ENCODE measurements around the gene SLC38A11. TPM values are rescaled to one million over a fixed set of nuclear protein-coding genes. Genes with fewer than 3 reads are reported as not detected.

The SLC38A11 gene
- total RNA-seq, 1 donor from 2014 or later = not detected

DNA sequence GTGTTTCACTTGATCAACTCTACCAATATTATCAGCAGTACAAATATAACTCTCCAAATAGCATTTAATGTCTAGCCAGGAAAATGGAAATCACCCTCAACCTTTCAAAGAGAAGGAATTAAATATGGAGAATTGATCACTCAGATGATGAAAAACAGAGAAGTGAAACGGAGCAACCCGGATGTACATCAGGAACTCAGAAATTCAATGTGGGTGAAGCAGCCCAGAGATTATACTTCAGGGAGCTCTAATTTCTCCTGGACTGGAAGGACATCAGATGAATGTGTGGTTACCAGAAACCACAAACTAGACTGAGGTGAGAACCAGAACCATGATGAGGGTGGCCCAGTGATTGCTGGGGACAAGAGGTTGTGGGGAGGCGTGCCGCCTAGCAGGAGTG lies 78.2 kb downstream of the SLC38A11 start:
- H3K4me1 ChIP-seq = peaks cover 12% of the 10 kb centered on the region
- Mint-ChIP-seq H3K27me3 (ENCODE audit: insufficient read depth, low read depth) (no peaks in the 10 kb centered on the region), H3K27ac (no peak overlapping the region), H3K36me3 (no peaks in the 10 kb centered on the region), H3K9me3 (no peaks in the 10 kb centered on the region), H3K4me3 (no peak overlapping the region), H3K4me1 (peaks cover 14% of the 10 kb centered on the region)
- TF ChIP-seq EZH2phosphoT487 (IDR thresholded peaks at IDR 0.05) = no peak
- no peaks in the 10 kb centered on the region for H3K36me3 ChIP-seq
- no peak overlapping the region for H2AFZ ChIP-seq (replicated peaks)
- no peaks in the 10 kb centered on the region for H3K27me3 ChIP-seq
- no peak for DNase-seq (ENCODE audit: low spot score)
- H3K27ac ChIP-seq = no peak overlapping the region
- no peaks in the 10 kb centered on the region for H3K79me2 ChIP-seq (ENCODE audit: low read depth)
- H3K9ac ChIP-seq = no peak overlapping the region
- no peaks in the 10 kb centered on the region for H3K9me3 ChIP-seq (ENCODE audit: low read depth)
- no peaks in the 10 kb centered on the region for H3F3A ChIP-seq (ENCODE audit: low read depth)
- H3K4me3 ChIP-seq = no peak overlapping the region
- no peaks in the 10 kb centered on the region for H4K20me1 ChIP-seq (ENCODE audit: low read depth)
- H3K4me2 ChIP-seq = no peak overlapping the region

DNA sequence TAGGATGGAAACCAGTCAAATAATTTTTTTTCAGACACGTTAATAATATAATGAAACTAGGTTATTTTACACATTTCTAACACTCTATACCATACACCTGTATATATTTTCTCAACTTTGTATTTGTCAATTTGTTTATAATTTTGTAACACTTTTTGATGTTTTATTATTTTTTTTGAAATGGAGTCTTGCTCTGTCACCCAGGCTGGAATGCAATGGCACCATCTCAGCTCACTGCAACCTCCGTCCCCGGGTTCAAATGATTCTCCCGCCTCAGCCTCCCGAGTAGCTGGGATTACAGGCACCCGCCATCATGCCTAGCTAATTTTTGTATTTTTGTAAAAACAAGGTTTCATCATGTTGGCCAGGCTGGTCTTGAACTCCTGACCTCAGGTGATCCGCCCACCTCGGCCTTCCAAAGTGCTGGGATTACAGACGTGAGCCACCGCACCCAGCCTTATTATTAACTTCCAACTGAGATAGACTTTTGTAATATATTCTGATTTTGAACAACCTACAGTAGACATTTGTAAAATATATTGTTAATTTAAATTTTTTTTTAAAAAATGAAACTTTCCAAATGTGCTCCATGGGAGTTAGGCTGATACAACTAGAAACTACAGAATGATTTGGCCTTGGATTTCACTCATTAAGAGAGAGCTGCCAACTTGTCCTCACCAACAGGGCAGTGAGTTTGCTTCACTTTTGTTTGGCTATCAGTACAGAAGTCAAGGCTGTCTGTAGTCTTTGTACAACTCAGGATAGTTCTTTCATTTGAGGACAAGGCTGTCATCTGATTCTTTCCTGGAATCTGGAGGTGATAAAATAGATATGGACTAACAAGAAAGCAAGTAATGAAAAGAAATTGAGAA lies 79.8 kb downstream of the SLC38A11 start:
- Mint-ChIP-seq H3K9me3 (no peaks in the 10 kb centered on the region), H3K4me3 (no peak overlapping the region), H3K4me1 (peaks cover 14% of the 10 kb centered on the region), H3K27me3 (ENCODE audit: insufficient read depth, low read depth) (no peaks in the 10 kb centered on the region), H3K36me3 (no peaks in the 10 kb centered on the region), H3K27ac (no peak overlapping the region)
- H3F3A ChIP-seq (ENCODE audit: low read depth) = no peaks in the 10 kb centered on the region
- H3K9me3 ChIP-seq (ENCODE audit: low read depth) = no peaks in the 10 kb centered on the region
- H3K27me3 ChIP-seq = no peaks in the 10 kb centered on the region
- H3K4me2 ChIP-seq = no peak overlapping the region
- TF ChIP-seq EZH2 (IDR thresholded peaks at IDR 0.05) = no peak
- TF ChIP-seq EZH2phosphoT487 (IDR thresholded peaks at IDR 0.05) = no peak
- TF ChIP-seq CTCF (IDR thresholded peaks at IDR 0.05) = no peak
- no peaks in the 10 kb centered on the region for H3K79me2 ChIP-seq (ENCODE audit: low read depth)
- H3K4me1 ChIP-seq = peaks cover 12% of the 10 kb centered on the region
- H2AFZ ChIP-seq (replicated peaks) = no peak overlapping the region
- no peaks in the 10 kb centered on the region for H3K36me3 ChIP-seq
- H3K4me3 ChIP-seq = no peak overlapping the region
- no peak for DNase-seq (ENCODE audit: low spot score)
- H4K20me1 ChIP-seq (ENCODE audit: low read depth) = no peaks in the 10 kb centered on the region
- no peak overlapping the region for H3K27ac ChIP-seq
- H3K9ac ChIP-seq = no peak overlapping the region

- Histone ChIP-seq H3K27me3 (no peaks in the 10 kb centered on the region), H3K9ac (no peak overlapping the region), H3F3A (ENCODE audit: low read depth) (no peaks in the 10 kb centered on the region), H4K20me1 (ENCODE audit: low read depth) (no peaks in the 10 kb centered on the region), H3K9me3 (ENCODE audit: low read depth) (no peaks in the 10 kb centered on the region), H3K36me3 (no peaks in the 10 kb centered on the region), H3K79me2 (ENCODE audit: low read depth) (no peaks in the 10 kb centered on the region), H3K4me2 (no peak overlapping the region), H3K27ac (no peak overlapping the region), H3K4me3 (no peak overlapping the region), H3K4me1 (peaks cover 7% of the 10 kb centered on the region), H2AFZ (replicated peaks) (no peak overlapping the region)
- Mint-ChIP-seq H3K36me3 (no peaks in the 10 kb centered on the region), H3K4me3 (no peak overlapping the region), H3K27me3 (ENCODE audit: insufficient read depth, low read depth) (no peaks in the 10 kb centered on the region), H3K27ac (no peak overlapping the region), H3K4me1 (peaks cover under 1% of the 10 kb centered on the region), H3K9me3 (no peaks in the 10 kb centered on the region)
- TF ChIP-seq EZH2phosphoT487 (IDR thresholded peaks at IDR 0.05) = no peak
- TF ChIP-seq EZH2 (IDR thresholded peaks at IDR 0.05) = no peak
- TF ChIP-seq CTCF (IDR thresholded peaks at IDR 0.05) = no peak
- no peak for DNase-seq (ENCODE audit: low spot score)
These were observed 82.0 kb downstream of the SLC38A11 start for GRCh38 chr2:164873210-164873908.
